Peyer's patch (tissue), 4 donors: ENCODE data around the gene FAM98B.

ENCODE experiments used
- POLR2A ChIP-seq, 2 donors: fragments of 450-650 bp; IDR thresholded peaks; one replicate each; pipeline ENCODE4 v1.5.1; 2017; ENCODE audit warnings: antibody characterized with exemption in 2 of 2, mild to moderate bottlenecking in 2 of 2, moderate library complexity in 2 of 2
- TF ChIP-seq, protein P1 (sequence below), 6 experiments: fragments of 450-650 bp in 4 of 6; fragments of 200-600 bp in 2 of 6; sonication (generic) in 1 of 6; IDR thresholded peaks; one replicate each; pipeline ENCODE4 v1.5.1; 2017 to 2019; ENCODE audit warnings: antibody characterized with exemption in 6 of 6, mild to moderate bottlenecking in 3 of 6, moderate library complexity in 1 of 6

DNA sequence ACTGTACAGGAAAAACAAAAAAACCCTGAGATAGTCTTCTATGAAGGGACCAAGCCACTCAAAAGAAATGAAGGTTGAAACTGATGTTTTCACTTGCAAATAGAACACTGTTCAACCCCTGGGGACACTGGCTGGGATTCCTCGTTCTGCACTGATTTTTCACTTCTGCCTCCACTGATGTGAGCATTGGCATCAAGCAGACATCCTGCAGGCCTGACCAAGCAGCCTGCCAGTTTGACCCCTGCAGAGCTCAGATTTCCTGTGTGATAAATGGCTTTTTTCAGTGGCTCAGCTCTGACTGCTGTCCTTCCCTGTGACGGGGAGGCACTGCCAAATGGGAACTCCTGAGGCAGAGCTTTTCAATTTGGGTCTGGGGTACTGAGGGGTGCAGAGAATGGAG lies 60.7 kb downstream of the FAM98B start:
- TF ChIP-seq, protein P1, sequence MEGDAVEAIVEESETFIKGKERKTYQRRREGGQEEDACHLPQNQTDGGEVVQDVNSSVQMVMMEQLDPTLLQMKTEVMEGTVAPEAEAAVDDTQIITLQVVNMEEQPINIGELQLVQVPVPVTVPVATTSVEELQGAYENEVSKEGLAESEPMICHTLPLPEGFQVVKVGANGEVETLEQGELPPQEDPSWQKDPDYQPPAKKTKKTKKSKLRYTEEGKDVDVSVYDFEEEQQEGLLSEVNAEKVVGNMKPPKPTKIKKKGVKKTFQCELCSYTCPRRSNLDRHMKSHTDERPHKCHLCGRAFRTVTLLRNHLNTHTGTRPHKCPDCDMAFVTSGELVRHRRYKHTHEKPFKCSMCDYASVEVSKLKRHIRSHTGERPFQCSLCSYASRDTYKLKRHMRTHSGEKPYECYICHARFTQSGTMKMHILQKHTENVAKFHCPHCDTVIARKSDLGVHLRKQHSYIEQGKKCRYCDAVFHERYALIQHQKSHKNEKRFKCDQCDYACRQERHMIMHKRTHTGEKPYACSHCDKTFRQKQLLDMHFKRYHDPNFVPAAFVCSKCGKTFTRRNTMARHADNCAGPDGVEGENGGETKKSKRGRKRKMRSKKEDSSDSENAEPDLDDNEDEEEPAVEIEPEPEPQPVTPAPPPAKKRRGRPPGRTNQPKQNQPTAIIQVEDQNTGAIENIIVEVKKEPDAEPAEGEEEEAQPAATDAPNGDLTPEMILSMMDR (IDR thresholded peaks at IDR 0.05): no peak
- no peak for TF ChIP-seq POLR2A (IDR thresholded peaks at IDR 0.05)
